IMR-90 (cell line): ENCODE results near the gene HSPB1. TPM values are rescaled to one million over a fixed set of nuclear protein-coding genes. Genes with fewer than 3 reads are reported as not detected.

Experiments
- ATAC-seq: fragments of 200-7000 bp; cut with Tn5 transposase; 2 replicates; pipeline ENCODE4 v1.9.1; 2020; ENCODE audit warnings: low read depth, mild to moderate bottlenecking, moderate library complexity
- BruUV-seq: library from RNA; stranded (reverse); fragments of 400-500 nt; replicated peaks from 2 replicates; lab custom pipeline; 2021; lab: Mats Ljungman, UMichigan
- CTCF ChIA-PET: fragments of 300-600 bp; formaldehyde crosslinking; extraction: SDS; loops from one replicate; lab custom pipeline; 2021; ENCODE audit warnings: antibody characterized with exemption; lab: Yijun Ruan, JAX
- POLR2A ChIA-PET: fragments of 300-600 bp; sonication (Branson Sonifier 250); formaldehyde crosslinking; loops from one replicate; lab custom pipeline; 2022; ENCODE audit warnings: antibody characterized with exemption; ENCODE audit not compliant: unreplicated experiment; lab: Charles Lee
- DNase-seq: peaks from one replicate; pipeline ENCODE4 v3.0.0; 2013
- H2AFZ ChIP-seq: replicated peaks from 2 replicates; pipeline ENCODE3; 2013; ENCODE audit warnings: low read length, mild to moderate bottlenecking; ENCODE audit not compliant: poor library complexity
- H2AK5ac ChIP-seq: 2 replicates; pipeline ENCODE4 v1.6.1; 2013; ENCODE audit warnings: low read depth, low read length, inconsistent platforms
- H2AK9ac ChIP-seq: replicated peaks from 2 replicates; pipeline ENCODE3; 2013; ENCODE audit warnings: mild to moderate bottlenecking, low read depth, low read length, moderate library complexity; ENCODE audit not compliant: poor library complexity
- H2BK120ac ChIP-seq: 2 replicates; pipeline ENCODE4 v1.6.1; 2013; ENCODE audit warnings: low read depth, low read length, inconsistent platforms
- H2BK15ac ChIP-seq: 3 replicates; pipeline ENCODE4 v1.6.1; 2013; ENCODE audit warnings: low read depth, low read length, inconsistent platforms
- H2BK20ac ChIP-seq: 2 replicates; pipeline ENCODE4 v1.6.1; 2013; ENCODE audit warnings: low read depth, mild to moderate bottlenecking, inconsistent platforms, low read length, moderate library complexity
- H2BK5ac ChIP-seq: 2 replicates; pipeline ENCODE4 v1.6.1; 2013; ENCODE audit warnings: mild to moderate bottlenecking, low read depth, low read length, inconsistent platforms; ENCODE audit not compliant: poor library complexity, severe bottlenecking
- H3K14ac ChIP-seq: replicated peaks from 2 replicates; pipeline ENCODE4 v1.6.1; 2013; ENCODE audit warnings: low read depth, low read length, inconsistent platforms
- H3K18ac ChIP-seq: 2 replicates; pipeline ENCODE4 v1.6.1; 2013; ENCODE audit warnings: low read depth, low read length, control low read depth
- H3K23ac ChIP-seq: 2 replicates; pipeline ENCODE4 v1.6.1; 2013; ENCODE audit warnings: low read depth, low read length, inconsistent platforms
- H3K27ac ChIP-seq: 2 replicates; pipeline ENCODE4 v1.5.1; 2013; ENCODE audit warnings: mild to moderate bottlenecking, control low read depth, low read length; ENCODE audit not compliant: insufficient read depth
- H3K27me3 ChIP-seq: 2 replicates; pipeline ENCODE4 v1.6.1; 2013; ENCODE audit warnings: low read length; ENCODE audit not compliant: control insufficient read depth, insufficient read depth
- H3K36me3 ChIP-seq: 2 replicates; pipeline ENCODE4 v1.6.1; 2013; ENCODE audit warnings: low read length, mixed read lengths; ENCODE audit not compliant: control insufficient read depth, insufficient read depth
- H3K4ac ChIP-seq: 2 replicates; pipeline ENCODE4 v1.6.1; 2013; ENCODE audit warnings: low read depth, low read length, inconsistent platforms
- H3K4me1 ChIP-seq: 2 replicates; pipeline ENCODE4 v1.6.1; 2013; ENCODE audit warnings: low read length, mixed read lengths; ENCODE audit not compliant: control insufficient read depth, insufficient read depth
- H3K4me2 ChIP-seq: 2 replicates; pipeline ENCODE4 v1.6.1; 2013; ENCODE audit warnings: low read depth, mild to moderate bottlenecking, control low read depth, low read length, moderate library complexity
- H3K4me3 ChIP-seq: 2 replicates; pipeline ENCODE4 v1.5.1; 2013; ENCODE audit warnings: low read depth, mild to moderate bottlenecking, control low read depth, low read length, moderate library complexity; ENCODE audit not compliant: insufficient read depth
- H3K56ac ChIP-seq: 2 replicates; pipeline ENCODE4 v1.6.1; 2013; ENCODE audit warnings: low read length, inconsistent platforms; ENCODE audit not compliant: insufficient read depth; ENCODE audit errors: extremely low read depth
- H3K79me1 ChIP-seq, 2 experiments: 2 replicates each; pipeline ENCODE4 v1.6.1; 2013; ENCODE audit warnings: low read length in 2 of 2, inconsistent platforms in 1 of 2, low read depth in 1 of 2
- H3K9ac ChIP-seq: 2 replicates; pipeline ENCODE4 v1.6.1; 2013; ENCODE audit warnings: low read depth, low read length, control low read depth
- H3K9me1 ChIP-seq: 2 replicates; pipeline ENCODE4 v1.6.1; 2013; ENCODE audit warnings: low read length, inconsistent platforms; ENCODE audit not compliant: insufficient read depth
- H3K9me3 ChIP-seq: 2 replicates; pipeline ENCODE4 v1.6.1; 2013; ENCODE audit warnings: low read length; ENCODE audit not compliant: control insufficient read depth, insufficient read depth
- H4K20me1 ChIP-seq: 2 replicates; pipeline ENCODE4 v1.6.1; 2013; ENCODE audit warnings: low read length, inconsistent platforms; ENCODE audit not compliant: insufficient read depth
- H4K5ac ChIP-seq: 2 replicates; pipeline ENCODE4 v1.6.1; 2013; ENCODE audit warnings: mild to moderate bottlenecking, low read depth, low read length, control low read depth
- H4K8ac ChIP-seq, 2 experiments: 2 replicates each; pipeline ENCODE4 v1.6.1; 2013; ENCODE audit warnings: low read depth in 2 of 2, low read length in 2 of 2, control low read depth in 1 of 2, inconsistent platforms in 1 of 2
- H4K91ac ChIP-seq: 2 replicates; pipeline ENCODE4 v1.6.1; 2013; ENCODE audit warnings: low read depth, low read length, inconsistent platforms; ENCODE audit not compliant: insufficient read depth
- BHLHE40 ChIP-seq: fragments of 150-350 bp; IDR thresholded peaks from 2 replicates; pipeline ENCODE4 v1.6.1; 2016; ENCODE audit warnings: mild to moderate bottlenecking, low read depth, low read length
- CEBPB ChIP-seq: IDR thresholded peaks from 2 replicates; pipeline ENCODE4 v1.6.1; 2012; ENCODE audit warnings: low read depth, low read length, improper control_type of control experiment
- MAFK ChIP-seq: IDR thresholded peaks from 2 replicates; pipeline ENCODE4 v1.6.1; 2012; ENCODE audit warnings: low read depth, low read length, improper control_type of control experiment
- MAZ ChIP-seq: IDR thresholded peaks from 2 replicates; pipeline ENCODE4 v1.6.1; 2012; ENCODE audit warnings: low read depth, mild to moderate bottlenecking, low read length, improper control_type of control experiment, moderate library complexity, borderline replicate concordance
- MXI1 ChIP-seq: IDR thresholded peaks from 2 replicates; pipeline ENCODE4 v1.6.1; 2012; ENCODE audit warnings: low read depth, mild to moderate bottlenecking, low read length, moderate library complexity, borderline replicate concordance
- NFE2L2 ChIP-seq: fragments of 150-350 bp; IDR thresholded peaks from 2 replicates; pipeline ENCODE4 v1.6.1; 2016; ENCODE audit warnings: low read depth, mild to moderate bottlenecking, low read length
- WGBS, 2 experiments: methylation state at CpG; one replicate each; pipeline versions ENCODE4 v1.1.5 to v1.1.7; 2013; ENCODE audit warnings: missing lambda C conversion rate in 2 of 2; ENCODE audit not compliant: insufficient read length in 1 of 2; ENCODE audit errors: extremely low coverage in 2 of 2; 5-methylcytosine and 5-hydroxymethylcytosine counted together
- dilution Hi-C: fragments of 300-500 bp; cut with HindIII; formaldehyde crosslinking; loops from one replicate; pipeline ENCODE4 v1.14.3; 2018; ENCODE audit warnings: low sequenced_read_pairs; ENCODE audit not compliant: unreplicated experiment
- in situ Hi-C: fragments of 300-500 bp; cut with MboI; formaldehyde crosslinking; loops from 3 replicates; pipeline ENCODE4 v1.14.3; 2019; ENCODE audit warnings: low sequenced_read_pairs, inconsistent platforms, mixed read lengths
- intact Hi-C: fragments of 100-400 bp; cut with micrococcal nuclease; formaldehyde crosslinking; loops from 2 replicates; pipeline ENCODE4 v1.10.0; 2022
- polyA plus RNA-seq, 3 experiments: library from polyadenylated mRNA; depleted of rRNA; stranded (reverse); fragments of >200 nt; gene quantifications; 2 replicates each; pipeline ENCODE4 v1.2.3, GENCODE V29; 2012; ENCODE audit warnings: low replicate concordance in 1 of 3
- total RNA-seq: library from RNA; depleted of rRNA; stranded (reverse); fragments of >200 nt; gene quantifications from 2 replicates; pipeline ENCODE4 v1.2.3, GENCODE V29; 2012
- TF ChIP-seq, protein P1 (sequence below): fragments of 150-350 bp; IDR thresholded peaks from 2 replicates; pipeline ENCODE4 v1.6.1; 2017; ENCODE audit warnings: mild to moderate bottlenecking, antibody characterized with exemption, low read length, low read depth
- TF ChIP-seq, protein P2 (sequence below): fragments of 150-350 bp; IDR thresholded peaks from 2 replicates; pipeline ENCODE4 v1.6.1; 2016; ENCODE audit warnings: low read depth, mild to moderate bottlenecking, low read length, moderate library complexity, borderline replicate concordance
- TF ChIP-seq, protein P3 (sequence below): conservative IDR thresholded peaks from 2 replicates; pipeline ENCODE4 v1.5.1; 2012; ENCODE audit warnings: mild to moderate bottlenecking, low read depth, low read length, improper control_type of control experiment

HSPB1 gene
- total and polyA plus RNA-seq, 2 of the 4 experiments (the other 2 are of a cell fraction), result 33.2 to 1,363 TPM

DNA sequence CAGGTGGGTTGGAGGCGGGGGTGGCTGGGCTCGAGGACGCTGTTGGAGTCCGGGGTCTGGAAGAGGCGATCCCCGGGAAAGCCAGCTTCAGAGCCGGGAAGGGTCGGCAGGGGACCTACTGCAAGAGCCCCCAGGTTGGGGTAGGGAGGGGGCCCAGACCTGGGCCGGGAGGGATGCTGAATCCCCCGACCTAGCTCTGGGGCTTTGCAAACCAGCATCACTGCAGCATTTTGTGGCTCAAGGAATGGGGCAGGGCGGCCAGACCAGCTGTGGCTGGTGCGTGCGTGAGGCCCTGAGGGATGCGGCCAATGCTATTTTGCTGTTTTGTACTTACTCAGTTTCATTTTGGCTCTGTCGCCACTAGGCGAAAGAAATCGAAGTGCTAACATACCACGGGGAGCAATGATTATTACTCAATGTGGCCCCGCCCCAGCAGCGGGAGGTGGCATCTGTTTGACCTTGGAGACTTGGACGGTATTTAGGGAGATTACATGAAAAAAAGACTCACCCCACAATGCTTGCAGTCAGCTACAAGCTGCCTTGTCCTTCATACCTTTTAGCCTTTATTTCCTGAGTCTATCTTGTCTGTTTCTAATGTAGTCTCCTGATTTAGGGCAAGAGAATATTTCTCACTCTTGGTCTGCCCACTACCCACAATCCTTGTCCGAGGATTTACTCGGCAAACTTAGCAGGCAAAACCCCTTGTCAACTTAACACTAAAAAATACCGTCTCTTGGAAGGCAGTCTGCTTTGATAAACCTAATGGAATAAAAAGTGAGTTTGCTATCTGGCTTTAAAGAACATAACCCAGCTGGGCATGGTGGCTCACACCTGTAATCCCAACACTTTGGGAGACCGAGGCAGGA is 16.2 kb downstream of the HSPB1 start (continued):
- TF ChIP-seq NFE2L2 (peak; percentile 30; the same call in 1 of the 2 replicates), CEBPB (peak; percentile 92), MAFK (no peak), MXI1 (no peak)

- intact Hi-C loops (no loop called here), dilution Hi-C loops (no loop called here), in situ Hi-C loops (no loop called here)
- Histone ChIP-seq H4K91ac (no peak overlapping the region), H3K9ac (no peak overlapping the region), H3K9me1 (peaks cover 26% of the 10 kb centered on the region), H3K27ac (no peak overlapping the region), H4K20me1 (peaks cover 76% of the 10 kb centered on the region), H2BK15ac (no peak overlapping the region), H3K27me3 (no peaks in the 10 kb centered on the region), H4K5ac (no peak overlapping the region), H2BK5ac (no peak overlapping the region), H3K56ac (no peak overlapping the region), H3K4ac (no peak overlapping the region), H3K79me1 (peaks cover 20 to 85% of the 10 kb centered on the region in 2 experiments), H4K8ac (no peak overlapping the region), H2BK20ac (no peak overlapping the region), H3K4me2 (no peak overlapping the region), H3K4me3 (no peak overlapping the region), H3K23ac (no peak overlapping the region), H2AFZ (no peak overlapping the region), H2BK120ac (no peak overlapping the region), H2AK9ac (no peak overlapping the region), H2AK5ac (no peak overlapping the region), H3K4me1 (peaks cover 8% of the 10 kb centered on the region; the same call in 1 of the 2 replicates), H3K14ac (no peak overlapping the region), H3K9me3 (no peaks in the 10 kb centered on the region), H3K18ac (no peak overlapping the region), H3K36me3 (peaks cover 42% of the 10 kb centered on the region)
- POLR2A ChIA-PET, result no interaction called here
- CTCF ChIA-PET, result no interaction called here
- no TSS peak for BruUV-seq
- ATAC-seq (no peak), DNase-seq (no peak)
- TF ChIP-seq, protein P1, sequence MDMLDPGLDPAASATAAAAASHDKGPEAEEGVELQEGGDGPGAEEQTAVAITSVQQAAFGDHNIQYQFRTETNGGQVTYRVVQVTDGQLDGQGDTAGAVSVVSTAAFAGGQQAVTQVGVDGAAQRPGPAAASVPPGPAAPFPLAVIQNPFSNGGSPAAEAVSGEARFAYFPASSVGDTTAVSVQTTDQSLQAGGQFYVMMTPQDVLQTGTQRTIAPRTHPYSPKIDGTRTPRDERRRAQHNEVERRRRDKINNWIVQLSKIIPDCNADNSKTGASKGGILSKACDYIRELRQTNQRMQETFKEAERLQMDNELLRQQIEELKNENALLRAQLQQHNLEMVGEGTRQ, result no peak
- no peak for TF ChIP-seq BHLHE40
- TF ChIP-seq, protein P2, sequence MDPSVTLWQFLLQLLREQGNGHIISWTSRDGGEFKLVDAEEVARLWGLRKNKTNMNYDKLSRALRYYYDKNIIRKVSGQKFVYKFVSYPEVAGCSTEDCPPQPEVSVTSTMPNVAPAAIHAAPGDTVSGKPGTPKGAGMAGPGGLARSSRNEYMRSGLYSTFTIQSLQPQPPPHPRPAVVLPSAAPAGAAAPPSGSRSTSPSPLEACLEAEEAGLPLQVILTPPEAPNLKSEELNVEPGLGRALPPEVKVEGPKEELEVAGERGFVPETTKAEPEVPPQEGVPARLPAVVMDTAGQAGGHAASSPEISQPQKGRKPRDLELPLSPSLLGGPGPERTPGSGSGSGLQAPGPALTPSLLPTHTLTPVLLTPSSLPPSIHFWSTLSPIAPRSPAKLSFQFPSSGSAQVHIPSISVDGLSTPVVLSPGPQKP, result no peak
- no peak for TF ChIP-seq MAZ
- TF ChIP-seq, protein P3, sequence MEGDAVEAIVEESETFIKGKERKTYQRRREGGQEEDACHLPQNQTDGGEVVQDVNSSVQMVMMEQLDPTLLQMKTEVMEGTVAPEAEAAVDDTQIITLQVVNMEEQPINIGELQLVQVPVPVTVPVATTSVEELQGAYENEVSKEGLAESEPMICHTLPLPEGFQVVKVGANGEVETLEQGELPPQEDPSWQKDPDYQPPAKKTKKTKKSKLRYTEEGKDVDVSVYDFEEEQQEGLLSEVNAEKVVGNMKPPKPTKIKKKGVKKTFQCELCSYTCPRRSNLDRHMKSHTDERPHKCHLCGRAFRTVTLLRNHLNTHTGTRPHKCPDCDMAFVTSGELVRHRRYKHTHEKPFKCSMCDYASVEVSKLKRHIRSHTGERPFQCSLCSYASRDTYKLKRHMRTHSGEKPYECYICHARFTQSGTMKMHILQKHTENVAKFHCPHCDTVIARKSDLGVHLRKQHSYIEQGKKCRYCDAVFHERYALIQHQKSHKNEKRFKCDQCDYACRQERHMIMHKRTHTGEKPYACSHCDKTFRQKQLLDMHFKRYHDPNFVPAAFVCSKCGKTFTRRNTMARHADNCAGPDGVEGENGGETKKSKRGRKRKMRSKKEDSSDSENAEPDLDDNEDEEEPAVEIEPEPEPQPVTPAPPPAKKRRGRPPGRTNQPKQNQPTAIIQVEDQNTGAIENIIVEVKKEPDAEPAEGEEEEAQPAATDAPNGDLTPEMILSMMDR, result no peak
- WGBS, 2 experiments, result 100% methylated on average over 1 of the region's 11 CpGs; no CpG with 5 or more reads in 1 of the 2 experiments
Measured at GRCh38 chr7:76325092-76325491, 22.6 kb downstream of the HSPB1 start.
